Panc1 (cell line): ENCODE results near the gene LRRC8E. TPM values are rescaled to one million over a fixed set of nuclear protein-coding genes. Genes with fewer than 3 reads are reported as not detected.

ENCODE experiments used
- ATAC-seq: fragments of 200-7000 bp; cut with Tn5 transposase; 2 replicates; pipeline ENCODE4 v1.9.1; 2020; ENCODE audit warnings: mild to moderate bottlenecking, moderate library complexity
- BruUV-seq: library from RNA; stranded (reverse); fragments of 400-500 nt; replicated peaks from 2 replicates; lab custom pipeline; 2021; lab: Mats Ljungman, UMichigan
- CTCF ChIA-PET: fragments of 300-600 bp; sonication (Branson Sonifier 250); formaldehyde crosslinking; loops from one replicate; lab custom pipeline; 2022; ENCODE audit warnings: antibody characterized with exemption; lab: Charles Lee
- POLR2A ChIA-PET: fragments of 300-600 bp; sonication (Branson Sonifier 250); formaldehyde crosslinking; loops from one replicate; lab custom pipeline; 2022; ENCODE audit warnings: antibody characterized with exemption; lab: Charles Lee
- DNase-seq: peaks from one replicate; pipeline ENCODE4 v3.0.0-alpha.2; 2010; ENCODE audit warnings: low read depth, low spot score
- H3K27ac ChIP-seq: 2 replicates; pipeline ENCODE4 v1.5.1; 2011; ENCODE audit warnings: mild to moderate bottlenecking, low read length, inconsistent platforms
- H3K27me3 ChIP-seq: fragments of 200-500 bp; sonication (Bioruptor generic); 2 replicates; pipeline ENCODE4 v1.6.0; 2014; ENCODE audit warnings: low read length, inconsistent platforms; ENCODE audit not compliant: control insufficient read depth, insufficient read depth
- H3K36me3 ChIP-seq: fragments of 200-500 bp; sonication (Bioruptor generic); 2 replicates; pipeline ENCODE4 v1.5.1; 2014; ENCODE audit warnings: inconsistent platforms, mild to moderate bottlenecking, low read length, moderate library complexity; ENCODE audit not compliant: control insufficient read depth, insufficient read depth
- H3K4me1 ChIP-seq: 2 replicates; pipeline ENCODE4 v1.5.1; 2011; ENCODE audit warnings: inconsistent platforms, mild to moderate bottlenecking, low read length, moderate library complexity; ENCODE audit not compliant: control insufficient read depth, insufficient read depth
- H3K4me3 ChIP-seq, 2 experiments: 2 replicates each; pipeline ENCODE4 v1.5.1; 2011 to 2012; ENCODE audit warnings: low read depth in 2 of 2, low read length in 2 of 2, mild to moderate bottlenecking in 2 of 2, inconsistent platforms in 1 of 2, moderate library complexity in 1 of 2
- H3K9me3 ChIP-seq: fragments of 200-500 bp; sonication (Bioruptor generic); 2 replicates; pipeline ENCODE4 v1.5.1; 2014; ENCODE audit warnings: low read depth, mild to moderate bottlenecking, inconsistent platforms, low read length, moderate library complexity; ENCODE audit not compliant: control insufficient read depth, insufficient read depth
- POLR2AphosphoS5 ChIP-seq: IDR thresholded peaks from 2 replicates; pipeline ENCODE4 v1.6.1; 2012; ENCODE audit warnings: mild to moderate bottlenecking, low read depth, low read length, moderate library complexity
- SIN3A ChIP-seq: IDR thresholded peaks from 2 replicates; pipeline ENCODE4 v1.6.1; 2012; ENCODE audit warnings: low read depth, mild to moderate bottlenecking, low read length, moderate library complexity, borderline replicate concordance; ENCODE audit not compliant: insufficient read depth
- TCF7L2 ChIP-seq: IDR thresholded peaks from 2 replicates; pipeline ENCODE4 v1.6.1; 2011; ENCODE audit warnings: mild to moderate bottlenecking, low read depth, low read length, inconsistent platforms
- in situ Hi-C: cut with HindIII; loops from 2 replicates; pipeline ENCODE4 v1.10.0; 2016; ENCODE audit warnings: low sequenced_read_pairs, low pct_unique_long_range_greater_than_20kb
- intact Hi-C: fragments of 100-400 bp; cut with micrococcal nuclease; formaldehyde crosslinking; loops from one replicate; pipeline ENCODE4 v1.10.0; 2022; ENCODE audit not compliant: unreplicated experiment
- total RNA-seq: library from RNA; stranded (reverse); gene quantifications from one replicate; pipeline ENCODE4 v1.2.1, GENCODE V29; 2021; ENCODE audit not compliant: unreplicated experiment
- TF ChIP-seq, protein P1 (sequence below): fragments of 450-650 bp; IDR thresholded peaks from 2 replicates; pipeline ENCODE4 v1.5.1; 2017; ENCODE audit warnings: mild to moderate bottlenecking
- TF ChIP-seq, protein P2 (sequence below), 2 experiments: IDR thresholded peaks; 2 replicates each; pipeline ENCODE4 v1.6.1; 2011 to 2012; ENCODE audit warnings: low read depth in 2 of 2, control low read depth in 1 of 2, low read length in 1 of 2, mild to moderate bottlenecking in 1 of 2, moderate library complexity in 1 of 2; ENCODE audit not compliant: insufficient read depth in 1 of 2

Gene LRRC8E
- total RNA-seq, 1 experiment from 2014 or later: 5.0 TPM

DNA sequence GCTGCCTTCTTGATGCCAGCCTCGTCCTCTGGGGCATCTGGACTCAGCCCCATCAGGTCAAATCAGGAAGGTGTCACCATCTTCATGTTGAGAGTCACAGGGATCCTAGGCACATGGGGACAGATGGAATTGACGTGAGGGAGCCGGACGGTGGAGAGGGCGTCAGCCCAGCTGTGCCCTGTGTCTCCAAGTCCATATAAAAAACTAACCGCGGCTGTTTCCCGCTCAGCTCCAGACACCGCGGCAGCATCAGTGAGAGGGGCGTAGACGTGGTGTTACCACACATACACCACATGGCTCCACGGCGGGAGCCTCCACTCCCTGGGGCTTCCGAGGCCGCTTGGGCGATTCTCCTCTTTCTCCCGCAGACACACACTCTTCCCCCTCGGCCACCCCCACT lies 8.5 kb upstream of the LRRC8E start:
- no peaks in the 10 kb centered on the region for H3K9me3 ChIP-seq
- intact Hi-C loops (no loop called here), in situ Hi-C loops (no loop called here)
- H3K36me3 ChIP-seq: no peaks in the 10 kb centered on the region
- no peaks in the 10 kb centered on the region for H3K27me3 ChIP-seq
- TF ChIP-seq TCF7L2 (no peak), SIN3A (no peak), POLR2AphosphoS5 (no peak)
- TF ChIP-seq, protein P1, sequence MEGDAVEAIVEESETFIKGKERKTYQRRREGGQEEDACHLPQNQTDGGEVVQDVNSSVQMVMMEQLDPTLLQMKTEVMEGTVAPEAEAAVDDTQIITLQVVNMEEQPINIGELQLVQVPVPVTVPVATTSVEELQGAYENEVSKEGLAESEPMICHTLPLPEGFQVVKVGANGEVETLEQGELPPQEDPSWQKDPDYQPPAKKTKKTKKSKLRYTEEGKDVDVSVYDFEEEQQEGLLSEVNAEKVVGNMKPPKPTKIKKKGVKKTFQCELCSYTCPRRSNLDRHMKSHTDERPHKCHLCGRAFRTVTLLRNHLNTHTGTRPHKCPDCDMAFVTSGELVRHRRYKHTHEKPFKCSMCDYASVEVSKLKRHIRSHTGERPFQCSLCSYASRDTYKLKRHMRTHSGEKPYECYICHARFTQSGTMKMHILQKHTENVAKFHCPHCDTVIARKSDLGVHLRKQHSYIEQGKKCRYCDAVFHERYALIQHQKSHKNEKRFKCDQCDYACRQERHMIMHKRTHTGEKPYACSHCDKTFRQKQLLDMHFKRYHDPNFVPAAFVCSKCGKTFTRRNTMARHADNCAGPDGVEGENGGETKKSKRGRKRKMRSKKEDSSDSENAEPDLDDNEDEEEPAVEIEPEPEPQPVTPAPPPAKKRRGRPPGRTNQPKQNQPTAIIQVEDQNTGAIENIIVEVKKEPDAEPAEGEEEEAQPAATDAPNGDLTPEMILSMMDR: no peak
- TF ChIP-seq, protein P2, sequence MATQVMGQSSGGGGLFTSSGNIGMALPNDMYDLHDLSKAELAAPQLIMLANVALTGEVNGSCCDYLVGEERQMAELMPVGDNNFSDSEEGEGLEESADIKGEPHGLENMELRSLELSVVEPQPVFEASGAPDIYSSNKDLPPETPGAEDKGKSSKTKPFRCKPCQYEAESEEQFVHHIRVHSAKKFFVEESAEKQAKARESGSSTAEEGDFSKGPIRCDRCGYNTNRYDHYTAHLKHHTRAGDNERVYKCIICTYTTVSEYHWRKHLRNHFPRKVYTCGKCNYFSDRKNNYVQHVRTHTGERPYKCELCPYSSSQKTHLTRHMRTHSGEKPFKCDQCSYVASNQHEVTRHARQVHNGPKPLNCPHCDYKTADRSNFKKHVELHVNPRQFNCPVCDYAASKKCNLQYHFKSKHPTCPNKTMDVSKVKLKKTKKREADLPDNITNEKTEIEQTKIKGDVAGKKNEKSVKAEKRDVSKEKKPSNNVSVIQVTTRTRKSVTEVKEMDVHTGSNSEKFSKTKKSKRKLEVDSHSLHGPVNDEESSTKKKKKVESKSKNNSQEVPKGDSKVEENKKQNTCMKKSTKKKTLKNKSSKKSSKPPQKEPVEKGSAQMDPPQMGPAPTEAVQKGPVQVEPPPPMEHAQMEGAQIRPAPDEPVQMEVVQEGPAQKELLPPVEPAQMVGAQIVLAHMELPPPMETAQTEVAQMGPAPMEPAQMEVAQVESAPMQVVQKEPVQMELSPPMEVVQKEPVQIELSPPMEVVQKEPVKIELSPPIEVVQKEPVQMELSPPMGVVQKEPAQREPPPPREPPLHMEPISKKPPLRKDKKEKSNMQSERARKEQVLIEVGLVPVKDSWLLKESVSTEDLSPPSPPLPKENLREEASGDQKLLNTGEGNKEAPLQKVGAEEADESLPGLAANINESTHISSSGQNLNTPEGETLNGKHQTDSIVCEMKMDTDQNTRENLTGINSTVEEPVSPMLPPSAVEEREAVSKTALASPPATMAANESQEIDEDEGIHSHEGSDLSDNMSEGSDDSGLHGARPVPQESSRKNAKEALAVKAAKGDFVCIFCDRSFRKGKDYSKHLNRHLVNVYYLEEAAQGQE (IDR thresholded peaks at IDR 0.05; ENCODE audit: insufficient read depth in 1 of 2, low read depth in 2 of 2, low read length in 1 of 2): no peak
- no TSS peak for BruUV-seq
- H3K27ac ChIP-seq: no peak overlapping the region
- DNase-seq: no peak
- no peak overlapping the region for H3K4me3 ChIP-seq
- POLR2A ChIA-PET: no interaction called here
- no peaks in the 10 kb centered on the region for H3K4me1 ChIP-seq
- CTCF ChIA-PET: interaction anchor here (1.5 kb wide), 1 partner anchor 10 kb away, joined by 6 read pairs; no protein-coding TSS in a partner anchor
- no peak for ATAC-seq

DNA sequence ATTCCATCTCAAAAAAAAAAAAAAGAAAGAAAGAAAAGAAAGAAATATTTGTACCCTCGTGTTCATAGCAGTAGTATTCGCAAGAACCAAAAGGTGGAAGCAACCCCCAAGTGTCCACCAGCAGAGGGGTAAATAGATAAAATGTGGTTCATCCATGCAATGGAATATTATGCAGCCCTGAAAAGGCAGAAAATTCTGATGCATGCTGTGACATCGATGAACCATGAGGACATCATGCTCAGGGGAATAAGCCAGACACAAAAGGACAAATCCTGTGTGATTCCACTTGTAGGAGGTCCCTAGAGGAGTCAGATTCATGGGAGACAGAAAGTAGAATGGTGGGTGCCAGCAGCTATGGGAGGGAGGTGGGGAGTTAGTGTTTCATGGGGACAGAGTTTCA lies 6.4 kb upstream of the LRRC8E start:
- H3K4me3 ChIP-seq: no peak overlapping the region
- intact Hi-C loops (no loop called here), in situ Hi-C loops (no loop called here)
- no TSS peak for BruUV-seq
- ChIA-PET POLR2A (no interaction called here), CTCF (interaction anchor here (0.9 kb wide), 1 partner anchor 13 kb away, joined by 5 read pairs; no protein-coding TSS in a partner anchor)
- ATAC-seq (no peak), DNase-seq (no peak)
- H3K36me3 ChIP-seq: no peaks in the 10 kb centered on the region
- H3K27me3 ChIP-seq: no peaks in the 10 kb centered on the region
- no peak overlapping the region for H3K27ac ChIP-seq
- TF ChIP-seq, protein P2 (IDR thresholded peaks at IDR 0.05; ENCODE audit: insufficient read depth in 1 of 2, low read depth in 2 of 2, low read length in 1 of 2): no peak
- TF ChIP-seq POLR2AphosphoS5 (no peak), SIN3A (no peak), TCF7L2 (no peak)
- TF ChIP-seq, protein P1: no peak
- H3K9me3 ChIP-seq: no peaks in the 10 kb centered on the region
- no peaks in the 10 kb centered on the region for H3K4me1 ChIP-seq
